Endothelial cell (in vitro differentiated cells): ENCODE results near the gene DNMT1. TPM values are rescaled to one million over a fixed set of nuclear protein-coding genes. Genes with fewer than 3 reads are reported as not detected.

Source experiments
- DNase-seq: peaks from one replicate; pipeline ENCODE4 v3.0.0; 2021; ENCODE audit warnings: low spot score
- H3K27ac Mint-ChIP-seq: one replicate; pipeline ENCODE4 v1.8.0; 2021; ENCODE audit warnings: mixed read lengths, inconsistent platforms; ENCODE audit not compliant: unreplicated experiment
- H3K27me3 Mint-ChIP-seq: one replicate; pipeline ENCODE4 v1.8.0; 2021; ENCODE audit warnings: mild to moderate bottlenecking, moderate library complexity, mixed read lengths, inconsistent platforms; ENCODE audit not compliant: unreplicated experiment
- H3K36me3 Mint-ChIP-seq: one replicate; pipeline ENCODE4 v1.8.0; 2021; ENCODE audit warnings: mild to moderate bottlenecking, low read depth, mixed read lengths, inconsistent platforms; ENCODE audit not compliant: unreplicated experiment
- H3K4me1 Mint-ChIP-seq: one replicate; pipeline ENCODE4 v1.8.0; 2021; ENCODE audit warnings: mild to moderate bottlenecking, mixed read lengths, inconsistent platforms; ENCODE audit not compliant: unreplicated experiment
- H3K4me3 Mint-ChIP-seq: one replicate; pipeline ENCODE4 v1.8.0; 2021; ENCODE audit warnings: mild to moderate bottlenecking, mixed read lengths, inconsistent platforms; ENCODE audit not compliant: unreplicated experiment
- H3K9me3 Mint-ChIP-seq: one replicate; pipeline ENCODE4 v1.8.0; 2021; ENCODE audit warnings: mixed read lengths, inconsistent platforms; ENCODE audit not compliant: unreplicated experiment
- CTCF ChIP-seq: fragments of 200-600 bp; sonication (generic); IDR thresholded peaks from one replicate; pipeline ENCODE4 v1.5.0; 2021; ENCODE audit warnings: antibody characterized with exemption; ENCODE audit not compliant: unreplicated experiment
- total RNA-seq: library from RNA; stranded (reverse); fragmentation: NEBNext Ultra II Directional; extraction: Animal tissue kit (Norgen Biotek cat#: 25700); gene quantifications from one replicate; pipeline ENCODE4 v1.2.1, GENCODE V29; 2021; ENCODE audit not compliant: unreplicated experiment

DNMT1 gene
- total RNA-seq, 1 donor from 2014 or later: 119 TPM

GRCh38 chr19:10113964-10114650, 80.6 kb downstream of the DNMT1 start:
- TF ChIP-seq CTCF: no peak
- H3K27me3 Mint-ChIP-seq: peaks cover 25% of the 10 kb centered on the region
- peaks cover 40% of the 10 kb centered on the region for H3K36me3 Mint-ChIP-seq
- no peaks in the 10 kb centered on the region for H3K9me3 Mint-ChIP-seq
- peaks cover 7% of the 10 kb centered on the region for H3K4me1 Mint-ChIP-seq
- H3K4me3 Mint-ChIP-seq: no peak overlapping the region
- peak overlapping the region; percentile 70 for H3K27ac Mint-ChIP-seq
- no peak for DNase-seq

GRCh38 chr19:10113592-10113963, 81.2 kb downstream of the DNMT1 start:
- TF ChIP-seq CTCF: no peak
- Mint-ChIP-seq H3K4me1 (peaks cover 3% of the 10 kb centered on the region), H3K9me3 (no peaks in the 10 kb centered on the region), H3K4me3 (no peak overlapping the region), H3K36me3 (peaks cover 40% of the 10 kb centered on the region), H3K27me3 (peaks cover 21% of the 10 kb centered on the region), H3K27ac (no peak overlapping the region)
- no peak for DNase-seq

- H3K4me3 Mint-ChIP-seq: peak overlapping the region; percentile 59
- H3K9me3 Mint-ChIP-seq: no peaks in the 10 kb centered on the region
- peak; percentile 65 for DNase-seq
Measured at GRCh38 chr19:10112895-10113591, 81.7 kb downstream of the DNMT1 start.

GRCh38 chr19:10112037-10112761, 82.6 kb downstream of the DNMT1 start:
- H3K9me3 Mint-ChIP-seq: no peaks in the 10 kb centered on the region
- no peak for TF ChIP-seq CTCF
- DNase-seq: no peak
- peaks cover 39% of the 10 kb centered on the region for H3K36me3 Mint-ChIP-seq
- H3K27me3 Mint-ChIP-seq: peaks cover 20% of the 10 kb centered on the region
- peaks cover 5% of the 10 kb centered on the region for H3K4me1 Mint-ChIP-seq
- H3K27ac Mint-ChIP-seq: peak overlapping the region; percentile 31
- H3K4me3 Mint-ChIP-seq: no peak overlapping the region

More at GRCh38 chr19:10112895-10113591, 81.7 kb downstream of the DNMT1 start:
- H3K36me3 Mint-ChIP-seq: peaks cover 40% of the 10 kb centered on the region
- TF ChIP-seq CTCF: peak; percentile 23
- H3K4me1 Mint-ChIP-seq: peaks cover 3% of the 10 kb centered on the region
- H3K27me3 Mint-ChIP-seq: peaks cover 20% of the 10 kb centered on the region
- H3K27ac Mint-ChIP-seq: no peak overlapping the region
